Stimulated activated CD8-positive, alpha-beta memory T cell treated with anti-CD3 and anti-CD28 coated beads, Interleukin-4, amount 100 ng/mL, for 24 hours (primary cell): ENCODE measurements around the gene RBM24.

ENCODE experiments used
- DNase-seq: peaks from one replicate; pipeline ENCODE4 v3.0.0-alpha.2; 2020; ENCODE audit warnings: low read depth

RBM24 gene

GRCh38 chr6:17281100-17281496 lies at the start of gene RBM24:
RBM24 (plus strand) TSS chr6:17281361; CDS start chr6:17281582, 221 bp downstream.
- DNase-seq = no peak

DNA sequence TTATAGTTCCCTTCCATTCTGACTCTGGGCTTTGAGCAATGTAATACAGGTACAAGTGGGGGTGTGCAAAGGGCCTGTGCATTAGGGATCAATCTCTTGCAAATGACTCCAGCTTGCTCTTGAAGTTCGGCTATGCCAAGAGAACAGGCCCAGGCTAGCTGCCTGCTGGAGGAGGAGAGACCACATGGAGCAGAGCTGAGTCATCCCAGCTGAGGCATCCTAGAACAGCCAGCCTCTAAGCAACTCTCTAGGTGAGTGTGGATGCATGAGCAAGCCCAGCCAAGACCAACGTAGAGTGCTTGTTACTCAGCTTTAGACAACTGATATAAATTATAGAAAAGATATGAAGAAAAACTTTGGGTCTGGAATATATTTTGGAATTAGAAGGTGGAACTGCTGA lies 47.6 kb upstream of the RBM24 start:
- DNase-seq = no peak

GRCh38 chr6:17237246-17237645 lies 43.9 kb upstream of the RBM24 start:
- no peak for DNase-seq

DNA sequence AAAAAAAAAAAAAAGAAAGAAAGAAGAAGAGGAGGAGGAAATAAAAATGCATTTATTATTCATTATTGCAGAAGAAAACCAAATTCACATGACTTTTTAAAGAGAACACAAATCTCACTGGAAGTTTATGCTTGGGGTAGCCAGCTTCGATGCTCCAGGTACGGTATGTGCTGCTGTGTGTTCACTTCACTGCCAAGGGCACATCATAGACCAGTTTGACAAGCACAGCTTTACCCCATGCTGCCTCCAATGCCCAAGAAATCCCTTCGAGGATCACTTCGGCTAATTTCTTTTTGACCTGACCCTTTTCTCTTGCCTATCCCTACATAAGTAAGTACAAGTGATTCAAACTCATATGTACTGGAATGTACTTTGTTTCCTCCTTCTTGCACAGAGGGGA lies 41.9 kb upstream of the RBM24 start:
- no peak for DNase-seq

DNA sequence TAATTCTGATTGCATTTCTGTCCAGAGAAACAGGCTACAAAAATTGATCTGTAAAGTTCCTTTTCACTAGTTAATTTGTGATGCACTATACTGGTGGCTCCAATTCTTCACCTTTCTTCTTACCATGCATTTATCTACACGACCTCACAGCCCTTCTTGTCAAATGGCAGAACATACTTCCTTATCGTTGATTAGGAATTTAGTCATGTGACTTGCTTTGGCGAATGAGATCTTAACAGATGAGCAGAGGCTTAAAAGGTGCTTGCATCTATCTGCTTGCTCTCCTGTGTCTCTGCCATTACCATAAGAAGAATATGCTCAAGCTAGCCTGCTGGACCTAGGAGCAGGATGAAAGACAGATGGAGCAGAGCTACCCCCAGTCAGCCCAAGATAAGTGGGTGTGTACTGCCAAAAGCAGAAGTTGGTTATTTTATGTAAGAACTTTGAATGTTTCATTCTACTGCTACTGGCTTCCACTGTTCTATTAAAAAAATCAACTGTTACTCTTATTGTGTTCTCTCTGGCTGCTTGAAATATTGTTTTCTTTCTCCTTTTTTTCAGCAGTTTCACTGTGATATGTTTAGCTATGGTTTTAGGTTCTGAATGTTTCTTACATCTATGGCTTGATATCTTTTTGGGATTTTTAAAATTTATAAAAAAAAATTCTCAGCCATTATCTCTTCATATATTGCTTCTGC lies 40.2 kb upstream of the RBM24 start:
- DNase-seq = no peak

DNA sequence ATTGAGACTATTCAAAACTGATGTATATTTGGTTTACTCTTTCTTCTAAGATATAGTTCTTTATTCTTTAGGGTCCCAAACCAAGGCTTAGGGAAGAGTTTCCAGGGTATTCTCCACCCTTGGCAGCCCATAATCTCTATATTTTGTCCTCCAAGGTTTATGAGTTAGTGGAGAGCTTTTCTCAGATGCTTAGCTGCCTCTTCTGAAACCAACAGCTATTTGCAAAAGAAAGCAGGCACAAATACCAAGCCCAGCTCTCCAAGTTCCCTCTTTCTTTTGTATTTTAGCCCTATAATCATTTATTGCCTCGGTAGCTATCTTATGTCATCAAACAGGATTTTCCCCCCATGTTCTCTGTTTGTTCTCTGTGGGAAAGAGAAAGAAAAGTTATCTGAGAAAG lies 39.1 kb upstream of the RBM24 start:
- DNase-seq = no peak

- DNase-seq = no peak
These were observed 30.9 kb upstream of the RBM24 start for GRCh38 chr6:17250237-17250636.

GRCh38 chr6:17251953-17252352 lies 29.2 kb upstream of the RBM24 start:
- DNase-seq = no peak

DNA sequence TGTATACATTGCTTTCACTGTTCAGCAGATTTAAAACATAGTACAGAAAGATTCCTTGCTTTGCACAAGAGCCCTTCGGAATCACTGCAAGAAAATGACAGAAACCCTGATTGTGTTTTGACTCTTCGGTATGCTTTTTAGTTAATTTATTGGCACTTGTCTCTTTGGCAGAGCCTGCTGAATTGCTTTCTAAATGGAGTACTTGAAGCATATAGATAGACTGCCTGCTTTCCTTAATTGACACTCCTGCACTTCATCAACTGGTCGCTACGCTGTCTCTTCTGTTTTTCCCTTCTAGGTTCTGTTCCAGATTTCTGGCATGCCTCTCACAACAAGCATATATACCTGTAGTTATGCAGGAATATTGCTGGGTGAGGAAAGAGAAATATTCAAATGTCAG lies 22.4 kb upstream of the RBM24 start:
- DNase-seq = no peak

DNA sequence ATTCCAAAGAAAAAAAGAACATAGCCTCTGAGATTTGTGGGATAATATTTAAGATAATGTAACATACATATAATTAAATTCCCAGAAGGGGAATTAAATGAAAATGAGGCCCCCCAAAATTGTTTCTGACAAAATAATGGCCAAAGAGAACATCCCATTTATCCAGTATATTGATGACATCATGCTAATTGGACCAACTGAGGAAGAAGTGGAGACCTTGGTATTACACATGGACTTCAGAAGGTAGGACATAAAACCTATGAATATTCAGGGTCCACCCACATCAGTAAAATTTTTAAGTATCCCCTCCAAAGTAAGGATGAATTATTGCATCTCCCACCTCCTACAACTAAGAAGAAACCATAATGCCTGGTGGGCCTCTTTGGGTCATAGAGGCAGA lies 15.6 kb upstream of the RBM24 start:
- no peak for DNase-seq

DNA sequence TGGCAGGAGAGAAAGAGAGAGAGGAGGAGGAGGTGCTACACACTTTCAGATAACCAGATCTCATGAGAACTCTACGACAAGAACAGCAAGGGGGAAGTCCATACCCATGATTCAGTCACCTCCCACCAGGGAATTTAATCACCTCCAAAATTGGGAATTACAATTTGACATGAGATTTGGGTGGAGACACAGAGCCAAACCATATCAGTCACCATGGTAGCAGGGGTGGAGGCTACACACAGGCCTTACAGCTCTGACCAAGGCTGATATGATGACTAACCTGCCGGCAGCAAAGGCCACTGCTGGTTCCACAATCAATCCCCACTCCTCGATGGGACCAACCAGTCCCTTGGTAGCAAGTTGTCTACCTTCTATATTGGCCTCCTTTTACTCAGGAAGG lies 13.6 kb upstream of the RBM24 start:
- no peak for DNase-seq

DNA sequence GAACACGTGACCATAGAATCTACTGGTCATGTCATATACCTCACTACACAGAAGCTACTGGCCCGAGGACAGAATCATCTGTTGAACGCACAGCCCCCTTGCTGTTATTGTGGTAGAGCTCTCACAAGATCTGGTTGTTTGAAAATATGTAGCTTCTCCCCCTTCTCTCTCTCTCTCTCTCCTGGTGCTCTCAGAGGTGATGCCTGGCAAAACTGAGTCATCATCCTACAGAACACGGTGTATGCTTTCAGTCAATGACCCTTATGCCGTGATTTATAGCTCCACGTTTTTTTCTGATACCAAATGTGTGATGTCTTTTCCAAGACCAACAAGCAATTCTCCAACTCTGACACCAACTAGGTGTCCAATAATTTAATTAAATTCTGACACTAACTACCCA lies 13.0 kb upstream of the RBM24 start:
- DNase-seq = no peak

GRCh38 chr6:17269840-17270239 lies 11.3 kb upstream of the RBM24 start:
- DNase-seq = no peak

DNA sequence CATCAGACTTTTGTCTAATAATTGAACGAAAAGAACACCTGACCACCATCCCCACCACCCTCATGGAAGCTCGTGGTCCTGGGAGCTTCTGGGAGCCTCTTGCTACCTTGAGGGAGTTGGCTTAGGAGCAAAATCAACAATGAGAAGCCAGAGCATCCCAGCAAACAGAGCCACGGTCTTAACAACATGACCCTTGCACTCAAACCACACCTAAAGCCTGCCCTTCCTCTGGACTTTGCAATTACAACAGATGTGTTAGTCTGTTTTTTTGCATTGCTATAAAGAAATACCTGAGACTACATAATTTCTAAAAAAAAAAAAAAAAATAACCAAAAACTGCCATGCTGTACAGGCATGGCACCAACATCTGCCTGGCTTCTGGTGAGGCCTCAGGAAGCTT lies 9.5 kb upstream of the RBM24 start:
- DNase-seq = no peak

- DNase-seq = no peak
These were observed 4.4 kb upstream of the RBM24 start for GRCh38 chr6:17276766-17277165.

DNA sequence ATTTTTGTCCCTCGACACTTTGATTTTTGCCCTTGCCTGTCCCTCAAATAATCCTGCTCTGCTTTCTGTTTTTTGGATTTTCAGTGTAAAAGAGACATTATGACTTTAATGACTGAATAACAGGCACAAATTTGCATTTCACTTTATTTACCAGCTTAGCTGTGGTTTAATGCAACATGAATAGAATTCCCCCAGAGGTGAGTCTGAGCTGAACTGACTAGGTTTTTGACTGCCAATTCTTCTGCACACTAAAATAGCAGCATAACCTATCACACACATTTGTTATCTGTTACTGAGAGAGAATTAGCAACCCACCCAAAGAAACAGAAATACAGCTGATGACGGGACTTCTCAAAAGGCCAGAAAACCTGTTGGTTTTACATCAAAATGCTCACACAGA lies 3.9 kb upstream of the RBM24 start:
- DNase-seq = no peak

GRCh38 chr6:17278289-17279063 lies 2.7 kb upstream of the RBM24 start:
- no peak for DNase-seq

GRCh38 chr6:17280138-17280537 lies 1.0 kb upstream of the RBM24 start:
- DNase-seq = no peak

- no peak for DNase-seq
These were observed 540 bp upstream of the RBM24 start for GRCh38 chr6:17280552-17281090.

DNA sequence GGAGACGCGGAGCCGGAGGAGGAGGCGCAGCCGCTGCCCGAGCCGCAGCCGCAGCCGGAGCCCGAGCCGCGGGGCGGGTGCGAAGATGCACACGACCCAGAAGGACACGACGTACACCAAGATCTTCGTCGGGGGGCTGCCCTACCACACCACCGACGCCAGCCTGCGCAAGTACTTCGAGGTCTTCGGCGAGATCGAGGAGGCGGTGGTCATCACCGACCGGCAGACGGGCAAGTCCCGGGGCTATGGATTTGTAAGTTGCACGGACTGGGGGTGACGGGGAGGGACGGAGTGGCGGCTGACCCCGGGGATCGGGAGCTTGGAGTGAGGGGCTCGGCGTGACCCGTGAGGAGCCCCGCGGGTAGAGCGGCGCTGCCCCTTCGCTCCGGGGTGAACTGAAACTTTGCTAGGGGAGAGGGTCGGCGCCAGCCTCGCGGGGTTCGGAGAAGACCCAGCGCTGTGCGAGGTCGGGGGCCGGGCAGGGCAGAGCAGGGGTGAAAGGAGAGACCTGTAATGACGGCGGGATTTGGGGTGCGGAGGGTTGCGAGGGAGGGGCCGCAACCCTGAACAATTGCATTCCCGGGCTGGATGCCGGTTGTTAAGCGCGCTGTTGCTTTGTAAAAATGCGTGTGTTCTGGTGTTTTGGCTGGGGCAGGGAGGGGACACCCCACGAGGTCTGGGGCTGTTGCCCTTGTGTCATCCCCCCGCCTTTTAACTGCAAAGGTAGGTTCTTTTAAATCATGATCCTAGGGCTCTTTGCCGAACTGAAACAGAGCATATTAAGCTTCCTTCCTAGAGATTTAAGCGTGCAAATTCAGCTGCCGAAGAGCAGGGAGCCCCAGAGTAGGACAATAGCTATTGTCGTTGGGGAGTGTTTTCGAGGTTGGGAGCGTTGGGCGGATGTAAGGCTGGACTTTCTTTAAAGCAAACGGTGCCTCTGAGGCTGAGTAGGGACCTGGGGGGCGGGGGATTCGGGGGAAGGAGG lies 628 bp downstream of the RBM24 start:
- no peak for DNase-seq

- no peak for DNase-seq
These were observed 1.9 kb downstream of the RBM24 start for GRCh38 chr6:17283074-17283473.

- no peak for DNase-seq
These were observed 8.5 kb downstream of the RBM24 start for GRCh38 chr6:17289630-17290061.
